Limb (tissue), 2 donors: Measurements from ENCODE around the gene IL12B.
A peak's percentile ranks its signal among the peaks of the same experiment; 100 is the strongest.
"Not testable (repeated sequence)": the region's sequence is repeated elsewhere in the genome, so short reads cannot be mapped to it uniquely, and the experiment has no call there.

Experiments
- DNase-seq, 2 donors: peaks; one replicate each; pipeline ENCODE4 v3.0.0-alpha.2; 2016; ENCODE audit errors: extremely low spot score in 2 of 2

The IL12B gene

DNA sequence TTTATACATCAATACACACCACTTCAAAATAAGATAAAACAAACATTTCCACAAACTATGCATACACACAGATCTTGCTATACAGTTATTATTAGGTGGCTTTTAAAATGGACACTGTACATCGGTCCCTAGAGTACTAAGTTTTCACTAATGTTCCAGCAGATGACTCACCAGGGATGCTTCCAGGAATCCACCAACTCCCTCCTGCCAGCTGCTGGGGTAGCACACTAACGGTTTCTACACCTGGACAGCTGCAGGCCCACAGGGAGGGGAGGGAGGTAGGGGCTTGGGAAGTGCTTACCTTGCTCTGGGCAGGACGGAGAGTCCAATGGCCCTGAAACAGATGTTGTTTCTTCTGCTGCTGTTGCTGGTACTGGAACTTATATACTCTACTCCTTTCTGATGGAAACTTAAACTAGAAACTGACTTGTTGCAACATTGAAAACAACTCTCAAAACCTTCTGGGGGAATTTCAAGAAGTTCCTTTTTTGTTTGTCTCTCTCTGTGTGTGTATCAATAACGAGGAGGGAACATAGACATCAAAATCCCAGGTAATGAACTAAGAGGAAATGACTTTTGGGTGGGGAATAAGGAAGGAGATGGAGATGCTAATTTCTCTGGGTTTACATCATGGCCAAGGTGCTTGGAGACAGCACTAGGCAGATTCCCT, at the start of gene IL12B:
Gene IL12B (minus strand): TSS at position 357 of the 670 bp plus-strand sequence. CDS start 3,705 bp downstream, outside the sequence.
- DNase-seq, result no peak

GRCh38 chr5:159377653-159378052, 47.4 kb upstream of the IL12B start:
- DNase-seq, result no peak

- DNase-seq, result not testable (repeated sequence)
Observed at GRCh38 chr5:159367866-159368265, 37.6 kb upstream of the IL12B start.

DNA sequence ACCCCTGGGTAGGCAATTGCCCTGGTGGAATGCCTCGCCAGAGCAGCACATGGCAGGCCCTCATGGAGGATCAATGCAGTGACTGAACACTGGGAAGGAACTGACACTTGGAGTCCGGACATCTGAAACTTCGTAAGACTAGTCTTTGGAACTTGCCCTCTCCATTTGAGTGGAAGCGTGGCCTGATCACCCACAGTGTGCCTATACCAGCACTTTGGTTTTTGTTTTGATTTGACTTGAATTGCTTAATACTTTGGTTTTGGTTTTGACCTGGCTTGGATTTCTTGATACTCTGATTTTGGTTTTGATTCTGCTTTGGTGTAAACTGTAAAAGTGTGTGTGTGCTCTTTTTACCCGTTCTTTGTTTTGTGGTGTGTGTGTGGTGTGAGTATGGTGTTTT, 36.5 kb upstream of the IL12B start:
- DNase-seq, result not testable (repeated sequence)

DNA sequence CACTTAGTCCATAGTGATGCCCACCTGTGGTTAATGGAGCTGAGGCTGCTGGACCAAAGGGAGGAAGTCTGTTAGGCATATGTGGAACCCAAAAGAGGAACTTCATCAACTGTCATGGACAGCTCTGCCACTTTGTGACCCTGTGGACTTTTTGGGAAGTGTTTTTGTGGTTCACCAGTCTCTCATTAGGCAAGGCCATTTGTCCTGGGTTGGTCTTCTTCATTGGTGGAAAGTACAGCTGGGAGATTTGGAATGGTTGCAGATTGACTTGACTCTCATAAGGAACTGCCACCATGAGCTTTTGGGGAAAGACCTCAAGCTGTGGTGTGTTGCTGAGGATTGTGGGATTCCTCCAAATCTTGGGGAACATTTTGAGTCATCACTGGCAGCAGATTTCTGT, 31.9 kb upstream of the IL12B start:
- DNase-seq, result no peak

DNA sequence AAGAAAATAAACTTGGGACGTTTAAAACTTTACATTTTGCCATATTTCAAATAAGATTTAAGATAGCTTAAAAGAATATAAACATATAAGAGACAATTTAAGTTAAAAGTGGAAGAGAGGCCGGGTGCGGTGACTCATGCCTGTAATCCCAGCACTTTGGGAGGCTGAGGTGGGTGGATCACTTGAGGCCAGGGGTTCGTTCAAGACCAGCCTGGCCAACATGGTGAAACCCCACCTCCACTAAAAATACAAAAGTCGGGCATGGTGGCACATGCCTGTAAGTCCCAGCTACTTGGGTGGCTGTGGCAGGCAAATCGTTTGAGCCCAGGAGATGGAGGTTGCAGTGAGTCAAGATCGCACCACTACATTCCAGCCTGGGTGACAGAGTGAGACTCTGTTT, 29.6 kb upstream of the IL12B start:
- DNase-seq, result not testable (repeated sequence)

DNA sequence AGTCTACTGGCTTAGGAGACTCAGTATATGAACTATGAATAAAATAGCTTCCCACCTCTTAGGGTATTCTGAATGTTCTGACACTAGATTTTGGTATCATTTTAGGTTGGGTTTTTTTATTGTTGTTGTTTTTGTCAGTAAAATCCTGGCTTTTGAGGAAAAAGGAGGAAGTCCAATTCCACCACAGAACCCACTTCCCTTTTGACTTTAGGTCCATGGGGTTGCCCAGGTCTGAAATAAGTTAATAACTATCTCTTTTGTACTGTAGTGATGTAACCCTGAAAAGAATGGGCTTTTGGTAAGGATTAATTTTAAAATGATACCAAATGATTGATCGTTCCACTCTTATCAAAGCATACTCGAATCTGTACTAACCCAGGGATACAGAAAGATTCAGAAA, 29.1 kb upstream of the IL12B start:
- no peak for DNase-seq

DNA sequence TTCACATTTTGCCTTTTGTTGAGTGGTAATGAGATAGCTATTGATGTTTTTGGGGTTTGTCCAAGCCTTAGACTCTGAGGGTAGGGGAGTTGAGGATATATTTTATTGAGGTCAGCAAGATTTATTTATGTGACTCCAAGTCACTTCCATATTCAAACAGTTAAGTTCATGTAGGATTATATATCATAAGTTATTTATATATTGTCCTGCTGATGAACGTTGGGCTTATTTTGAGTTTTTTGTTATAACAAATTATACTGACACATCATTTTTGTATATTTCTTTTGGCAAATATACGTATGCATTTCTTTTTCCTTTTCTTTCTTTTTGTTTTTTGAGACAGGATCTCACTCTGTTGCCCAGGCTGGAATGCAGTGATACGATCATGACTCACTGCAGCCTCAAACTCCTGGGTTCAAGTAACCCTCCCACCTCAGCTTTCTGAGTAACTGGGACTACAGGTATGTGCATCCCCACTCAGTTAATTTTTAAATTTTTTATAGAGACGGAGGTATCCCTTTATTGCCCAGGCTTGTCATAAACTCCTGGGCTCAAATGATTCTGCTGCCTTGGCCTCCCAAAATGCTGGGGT, 23.5 kb upstream of the IL12B start:
- DNase-seq, result no peak

GRCh38 chr5:159350644-159351043, 20.4 kb upstream of the IL12B start:
- not testable (repeated sequence) for DNase-seq

DNA sequence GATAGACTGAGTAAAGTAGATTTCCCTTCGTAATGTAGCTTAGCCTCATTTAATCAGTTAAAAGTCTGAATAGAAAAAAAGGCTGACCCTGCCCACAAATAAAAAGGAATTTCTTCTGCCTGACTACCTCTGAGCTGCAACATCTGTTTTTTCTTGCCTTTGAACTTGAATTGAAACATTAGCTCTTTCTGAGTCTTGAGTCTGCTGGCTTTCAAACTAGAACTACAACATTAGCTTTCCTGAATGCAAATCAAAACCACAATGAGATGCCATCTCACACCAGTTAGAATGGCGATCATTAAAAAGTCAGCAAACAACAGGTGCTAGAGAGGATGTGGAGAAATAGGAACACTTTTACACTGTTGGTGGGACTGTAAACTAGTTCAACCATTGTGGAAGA, 19.9 kb upstream of the IL12B start:
- DNase-seq, result not testable (repeated sequence)

GRCh38 chr5:159345861-159346260, 15.6 kb upstream of the IL12B start:
- DNase-seq, result no peak

GRCh38 chr5:159345336-159345735, 15.0 kb upstream of the IL12B start:
- no peak for DNase-seq

- no peak for DNase-seq
Observed at GRCh38 chr5:159343295-159344094, 13.2 kb upstream of the IL12B start.

GRCh38 chr5:159342840-159343239, 12.6 kb upstream of the IL12B start:
- DNase-seq, result no peak

GRCh38 chr5:159341906-159342310, 11.6 kb upstream of the IL12B start:
- DNase-seq, result peak in 1 of 2 donors; percentile 11

DNA sequence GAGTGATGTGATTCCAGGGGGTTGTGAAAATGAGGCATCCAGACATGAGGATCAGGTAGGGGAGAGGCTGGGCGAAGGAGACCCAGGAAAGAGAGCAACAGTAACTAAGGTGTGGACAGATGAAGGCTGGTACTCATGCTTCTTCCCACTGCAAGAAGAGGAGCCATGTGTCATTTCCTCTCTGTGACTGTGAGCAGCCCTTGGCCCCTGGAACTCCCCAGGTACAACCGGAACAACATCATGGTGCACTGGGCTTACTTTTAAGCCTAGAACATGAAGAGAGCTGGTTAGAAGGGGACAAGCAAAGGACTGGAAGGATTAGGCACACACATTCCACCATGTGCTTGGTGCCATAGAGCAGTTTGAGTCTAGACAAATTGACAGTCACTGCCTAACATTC, 10.9 kb upstream of the IL12B start:
- no peak for DNase-seq

DNA sequence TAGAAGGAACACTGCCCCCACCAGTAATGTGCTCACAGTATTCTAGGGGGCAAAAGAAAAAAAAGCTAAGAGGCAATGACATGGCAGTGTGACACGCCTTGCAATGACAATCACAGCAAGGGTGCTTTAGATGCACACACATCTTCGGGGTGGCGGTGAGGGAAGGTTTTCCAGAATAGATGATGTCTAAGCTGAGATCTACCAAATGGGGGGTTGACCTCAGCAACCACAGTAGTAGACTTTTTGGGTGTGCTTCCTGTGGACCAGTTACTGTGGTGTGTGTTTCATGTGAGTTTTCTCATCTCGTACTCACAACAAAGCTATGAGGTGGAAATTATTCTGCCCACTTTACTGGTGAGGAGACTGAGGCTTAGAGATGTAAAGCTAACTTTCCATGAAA, 10.2 kb upstream of the IL12B start:
- DNase-seq, result no peak

DNA sequence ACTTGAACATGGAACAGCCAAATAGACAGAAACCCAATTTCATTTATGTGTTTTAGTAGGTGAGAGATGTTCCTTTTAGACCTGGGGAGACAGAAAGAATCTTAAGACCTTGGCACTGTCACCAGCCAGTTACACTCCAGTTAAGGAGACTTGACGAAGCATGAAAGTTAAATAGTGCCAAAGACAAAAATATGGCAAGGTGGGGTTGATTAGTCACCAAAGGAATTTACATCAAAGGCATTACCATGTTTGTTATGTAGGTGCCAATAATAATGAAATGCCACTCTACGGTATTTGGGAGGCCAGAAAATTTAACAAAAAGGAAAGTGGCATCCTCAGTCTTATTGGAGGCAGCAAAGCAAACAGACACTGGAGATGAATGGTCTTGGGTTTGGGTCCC, 9.2 kb upstream of the IL12B start:
- no peak for DNase-seq

DNA sequence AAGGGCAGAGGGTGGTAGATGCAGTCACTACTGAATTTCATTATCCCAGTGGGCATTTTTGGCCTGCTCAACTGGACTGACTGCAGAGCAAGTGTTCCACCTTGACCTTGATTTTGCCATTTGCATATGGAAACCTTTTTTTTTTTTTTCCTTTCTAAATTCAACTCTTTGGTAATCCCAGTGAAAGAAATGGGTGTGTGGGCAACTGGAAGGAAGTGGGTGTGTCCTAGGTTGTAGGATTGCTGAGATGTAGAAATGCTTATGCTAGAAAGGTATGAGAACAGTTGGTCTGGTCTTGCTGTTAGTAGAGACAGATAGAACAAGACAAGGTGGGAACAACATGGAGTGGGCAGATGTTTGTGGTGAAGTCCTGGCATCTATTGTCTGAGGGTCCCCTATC, 7.8 kb upstream of the IL12B start:
- no peak for DNase-seq

GRCh38 chr5:159337016-159337955, 7.0 kb upstream of the IL12B start:
- DNase-seq, result no peak

- DNase-seq, result no peak
Observed at GRCh38 chr5:159336586-159336985, 6.3 kb upstream of the IL12B start.
